GM21529 (cell line): ENCODE data around the gene FHIP2A.
A peak's percentile ranks its signal among the peaks of the same experiment; 100 is the strongest.
"Not testable (repeated sequence)": the region's sequence is repeated elsewhere in the genome, so short reads cannot be mapped to it uniquely, and the experiment has no call there.

Source experiments
- ATAC-seq: cut with Tn5 transposase; IDR thresholded peaks from one replicate; pipeline ENCODE4 v1.9.1; 2021; ENCODE audit not compliant: unreplicated experiment

Gene FHIP2A

GRCh38 chr10:114816308-114816707 is 5.3 kb upstream of the FHIP2A start:
- ATAC-seq: no peak

GRCh38 chr10:114819322-114819721 is 2.3 kb upstream of the FHIP2A start:
- no peak for ATAC-seq

DNA sequence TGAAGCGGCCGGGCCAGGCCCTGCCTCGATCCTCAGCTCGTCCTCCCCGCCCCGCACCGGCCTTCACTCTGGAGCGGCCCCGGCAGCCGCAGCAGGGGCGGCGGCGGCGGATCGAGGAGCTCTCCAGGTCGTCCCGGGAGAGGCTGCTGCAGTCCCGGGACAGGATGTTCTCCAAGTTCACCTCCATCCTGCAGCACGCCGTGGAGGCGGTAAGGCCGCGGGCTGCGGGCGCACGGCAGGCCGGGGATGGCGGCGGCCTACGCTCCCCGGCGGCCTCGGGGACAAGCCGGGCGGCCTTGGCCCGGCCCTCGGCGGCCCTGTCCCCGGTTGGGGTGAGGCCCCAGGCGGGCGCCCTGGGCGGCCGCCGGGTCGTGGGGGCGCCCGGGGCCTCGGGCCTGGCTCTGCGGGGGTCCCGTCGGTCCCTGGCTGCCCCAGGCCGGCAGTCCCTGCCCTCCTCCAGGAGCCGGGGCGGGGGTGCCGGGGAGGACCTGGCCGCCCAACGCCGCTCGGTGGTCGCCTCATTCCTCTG is 399 bp downstream of the FHIP2A start:
- peak; percentile 33 for ATAC-seq

DNA sequence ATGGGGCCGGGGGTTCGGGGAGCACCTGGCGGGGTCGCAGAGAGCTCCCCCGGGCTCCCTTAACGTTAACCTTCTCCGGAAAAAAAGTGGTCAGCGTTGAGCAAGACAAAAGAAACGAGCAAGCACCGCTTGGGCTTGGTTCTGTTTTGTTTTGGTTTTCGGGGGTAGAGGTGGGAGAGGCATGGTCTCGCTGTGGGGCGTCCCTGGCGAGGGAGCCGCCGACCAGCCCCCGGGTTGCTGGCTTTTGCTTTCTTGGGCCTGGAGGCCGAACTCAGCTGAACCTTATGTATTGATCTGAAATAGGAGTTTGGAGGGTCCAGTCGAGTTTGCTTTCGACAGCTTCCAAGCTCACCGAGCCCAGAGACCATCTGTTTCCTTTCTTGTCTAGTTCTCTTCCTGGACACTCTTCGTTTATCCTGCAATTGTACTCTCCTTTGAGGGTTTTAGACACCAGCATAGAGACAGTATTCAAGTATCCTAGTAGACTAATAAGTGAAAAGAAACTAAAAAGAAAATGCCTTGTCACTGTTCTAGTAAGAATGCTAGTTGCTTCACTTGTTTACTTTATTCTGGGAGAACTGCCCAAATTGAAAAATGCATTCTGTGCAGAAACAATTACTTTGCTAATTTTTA is 980 bp downstream of the FHIP2A start:
- ATAC-seq: peak; percentile 18

- no peak for ATAC-seq
Observed at GRCh38 chr10:114823077-114823463, 1.5 kb downstream of the FHIP2A start.

DNA sequence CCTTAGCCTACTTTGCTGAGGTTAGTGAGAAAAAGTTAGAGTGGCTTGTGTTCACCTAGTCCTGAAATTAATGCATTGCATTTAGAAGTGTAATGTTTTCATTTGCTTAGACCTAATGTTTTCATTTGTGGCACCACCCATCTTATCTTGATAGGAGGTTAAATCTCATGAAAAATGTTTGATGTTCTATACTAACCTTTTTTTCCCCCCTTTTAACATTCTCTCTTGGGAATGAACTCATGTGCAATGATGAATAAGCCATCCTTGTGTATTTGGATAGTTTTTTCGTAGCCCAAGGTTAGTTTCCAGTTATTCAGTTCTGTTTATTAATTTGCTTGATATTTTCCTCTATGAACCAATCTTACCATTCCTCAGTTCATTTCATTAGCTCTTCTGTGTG is 2.8 kb downstream of the FHIP2A start:
- ATAC-seq: no peak

- ATAC-seq: peak; percentile 52
Observed at GRCh38 chr10:114825513-114826253, 4.1 kb downstream of the FHIP2A start.

- no peak for ATAC-seq
Observed at GRCh38 chr10:114829160-114829909, 7.8 kb downstream of the FHIP2A start.

DNA sequence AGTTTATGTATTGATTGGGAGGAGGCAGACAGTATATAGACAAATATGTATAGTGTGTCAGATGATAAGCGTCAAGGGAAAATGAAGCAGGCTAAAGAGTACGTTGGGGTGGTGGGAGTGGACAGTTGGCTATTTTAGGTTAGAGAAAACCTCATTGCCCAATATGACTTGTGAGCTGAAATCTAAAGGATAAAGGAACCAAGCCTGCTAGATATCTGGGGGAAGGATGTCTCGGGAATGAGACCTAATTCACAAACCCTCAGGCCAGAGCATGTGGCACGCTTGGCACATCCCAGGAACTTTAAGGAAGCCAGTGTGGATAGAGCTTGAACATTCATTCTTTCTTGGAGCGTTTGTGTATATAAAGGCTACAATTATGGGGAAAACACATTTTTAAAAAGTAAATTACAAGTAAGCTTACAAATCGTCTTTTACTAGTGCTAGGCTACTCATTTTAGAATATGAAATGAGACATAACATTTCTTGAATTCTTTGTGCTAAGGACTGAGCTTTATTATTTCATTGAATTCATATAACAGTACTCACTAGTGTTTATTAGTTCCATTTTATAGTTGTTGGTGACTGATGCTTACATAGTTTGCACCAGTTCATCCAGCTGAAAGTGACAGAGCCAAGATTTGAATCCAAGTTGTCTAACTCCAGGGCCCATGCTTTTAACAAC is 9.7 kb downstream of the FHIP2A start:
- no peak for ATAC-seq

DNA sequence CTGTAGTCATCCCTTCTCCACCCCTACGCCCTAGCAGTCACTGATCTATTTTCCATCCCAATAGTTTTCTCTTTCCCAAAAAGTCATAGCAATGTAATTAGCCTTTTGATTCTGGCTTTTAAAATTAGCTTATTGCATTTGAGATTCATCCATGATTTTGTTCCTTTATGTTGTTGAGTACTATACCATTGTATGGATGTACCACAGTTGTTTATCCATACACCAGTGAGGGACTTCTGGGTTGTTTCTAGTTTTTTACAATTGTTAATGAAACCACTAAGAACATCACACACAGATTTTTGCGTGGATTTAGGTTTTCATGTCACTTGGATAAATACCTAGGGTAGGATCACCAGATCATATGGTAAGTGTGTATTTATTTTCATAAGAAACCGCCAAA is 16.1 kb downstream of the FHIP2A start:
- ATAC-seq: no peak

DNA sequence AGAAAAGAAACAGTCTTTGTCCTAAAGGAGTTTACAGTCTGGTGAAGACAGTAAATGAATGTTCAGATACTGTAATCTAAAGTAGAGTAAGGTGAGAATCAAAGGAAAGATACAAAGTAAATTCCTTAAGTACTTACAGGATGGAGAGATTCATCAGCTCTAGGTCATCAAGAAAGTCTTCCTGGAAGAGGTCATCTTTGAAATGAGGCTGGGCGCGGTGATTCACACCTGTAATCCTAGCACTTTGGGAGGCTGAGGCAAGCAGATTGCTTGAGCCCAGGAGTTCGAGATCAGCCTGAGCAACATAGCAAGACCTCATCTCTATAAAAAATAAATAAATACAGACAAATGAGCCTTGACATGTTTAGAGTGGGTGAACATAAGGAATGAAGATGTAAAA is 18.3 kb downstream of the FHIP2A start:
- ATAC-seq: no peak

GRCh38 chr10:114845978-114846693 is 24.6 kb downstream of the FHIP2A start:
- ATAC-seq: no peak

- not testable (repeated sequence) for ATAC-seq
Observed at GRCh38 chr10:114847517-114847916, 25.9 kb downstream of the FHIP2A start.

GRCh38 chr10:114849674-114850073 is 28.1 kb downstream of the FHIP2A start:
- no peak for ATAC-seq

DNA sequence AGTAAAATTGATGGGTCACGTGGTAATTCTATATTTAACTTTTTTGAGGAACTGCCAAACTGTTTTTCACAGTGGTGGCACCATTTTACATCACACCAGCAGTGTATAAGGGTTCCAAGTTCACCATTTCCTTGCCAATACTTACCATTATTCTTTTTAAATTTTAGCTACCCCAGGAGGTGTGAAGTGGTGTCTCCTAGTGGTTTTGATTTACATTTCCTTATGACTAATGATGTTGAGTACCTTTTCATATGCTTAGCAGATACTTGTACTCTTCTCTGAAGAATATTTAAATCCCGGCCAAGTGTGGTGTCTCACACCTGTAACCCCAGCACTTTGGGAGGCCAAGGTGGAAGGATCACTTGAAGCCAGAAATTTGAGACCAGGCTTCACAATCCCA is 28.5 kb downstream of the FHIP2A start:
- ATAC-seq: no peak

DNA sequence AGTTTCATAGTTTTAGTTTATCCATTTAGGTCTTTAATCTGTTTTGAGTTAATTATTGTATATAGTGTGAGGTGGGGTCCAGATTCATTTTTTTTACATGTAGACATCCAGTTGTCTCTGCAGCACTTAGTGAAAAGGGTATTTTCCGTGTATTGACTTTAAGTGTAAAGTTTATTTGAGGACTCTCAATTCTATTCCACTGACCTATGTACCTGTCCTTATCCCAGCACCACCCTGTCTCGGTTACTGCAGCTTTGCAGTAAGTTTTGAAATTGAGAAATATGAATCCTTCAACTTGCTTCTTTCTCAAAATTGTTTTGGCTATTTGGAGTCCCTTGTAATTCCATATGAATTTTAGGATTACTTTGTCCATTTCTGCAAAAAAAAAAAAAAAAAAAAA is 29.8 kb downstream of the FHIP2A start:
- no peak for ATAC-seq

GRCh38 chr10:114852197-114852596 is 30.6 kb downstream of the FHIP2A start:
- ATAC-seq: no peak

DNA sequence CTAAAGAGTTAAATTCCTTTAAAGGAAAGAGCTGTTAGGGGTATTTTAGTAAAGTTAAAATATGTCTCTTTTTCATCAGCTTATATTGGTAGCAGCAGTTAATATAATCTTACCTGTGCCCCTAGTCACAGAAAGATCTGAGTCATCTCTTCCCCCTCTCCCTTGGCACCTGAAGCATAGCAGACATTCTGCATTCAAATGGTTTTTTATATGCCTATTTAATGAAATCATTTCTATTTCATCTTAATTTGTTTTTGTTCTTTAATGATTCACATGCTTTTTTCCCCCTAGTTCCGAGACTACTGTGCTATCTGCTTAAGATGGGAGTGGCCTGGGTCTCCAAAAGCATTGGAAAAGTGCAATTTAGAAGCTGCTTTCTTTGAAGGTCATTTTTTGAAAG is 33.3 kb downstream of the FHIP2A start:
- ATAC-seq: no peak

- ATAC-seq: no peak
Observed at GRCh38 chr10:114855776-114856543, 34.4 kb downstream of the FHIP2A start.
